ENCODE results near the gene DOCK2.

DOCK2 gene

GRCh38 chr5:169939731-169940130 is 302.7 kb downstream of the DOCK2 start:
- CTCF ChIA-PET = interaction anchor here (0.9 kb wide), 1 partner anchor 131 kb away, joined by 4 read pairs; no protein-coding TSS in a partner anchor

More at GRCh38 chr5:169939731-169940130, 302.7 kb downstream of the DOCK2 start:
- no peak for TF ChIP-seq ZNF626 (tag by site-specific recombination; IDR thresholded peaks at IDR 0.05)
- no peak for TF ChIP-seq ZNF571 (tag by site-specific recombination; IDR thresholded peaks at IDR 0.05)
- TF ChIP-seq, protein P1, sequence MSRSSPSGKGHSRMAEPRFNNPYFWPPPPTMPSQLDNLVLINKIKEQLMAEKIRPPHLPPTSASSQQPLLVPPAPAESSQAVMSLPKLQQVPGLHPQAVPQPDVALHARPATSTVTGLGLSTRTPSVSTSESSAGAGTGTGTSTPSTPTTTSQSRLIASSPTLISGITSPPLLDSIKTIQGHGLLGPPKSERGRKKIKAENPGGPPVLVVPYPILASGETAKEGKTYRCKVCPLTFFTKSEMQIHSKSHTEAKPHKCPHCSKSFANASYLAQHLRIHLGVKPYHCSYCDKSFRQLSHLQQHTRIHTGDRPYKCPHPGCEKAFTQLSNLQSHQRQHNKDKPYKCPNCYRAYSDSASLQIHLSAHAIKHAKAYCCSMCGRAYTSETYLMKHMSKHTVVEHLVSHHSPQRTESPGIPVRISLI (tag by site-specific recombination; IDR thresholded peaks at IDR 0.05) = no peak
- TF ChIP-seq ZNF639 (tag by site-specific recombination; IDR thresholded peaks at IDR 0.05) = no peak
- TF ChIP-seq, protein P2, sequence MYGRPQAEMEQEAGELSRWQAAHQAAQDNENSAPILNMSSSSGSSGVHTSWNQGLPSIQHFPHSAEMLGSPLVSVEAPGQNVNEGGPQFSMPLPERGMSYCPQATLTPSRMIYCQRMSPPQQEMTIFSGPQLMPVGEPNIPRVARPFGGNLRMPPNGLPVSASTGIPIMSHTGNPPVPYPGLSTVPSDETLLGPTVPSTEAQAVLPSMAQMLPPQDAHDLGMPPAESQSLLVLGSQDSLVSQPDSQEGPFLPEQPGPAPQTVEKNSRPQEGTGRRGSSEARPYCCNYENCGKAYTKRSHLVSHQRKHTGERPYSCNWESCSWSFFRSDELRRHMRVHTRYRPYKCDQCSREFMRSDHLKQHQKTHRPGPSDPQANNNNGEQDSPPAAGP (tag by site-specific recombination; IDR thresholded peaks at IDR 0.05) = no peak
- TF ChIP-seq, protein P3, sequence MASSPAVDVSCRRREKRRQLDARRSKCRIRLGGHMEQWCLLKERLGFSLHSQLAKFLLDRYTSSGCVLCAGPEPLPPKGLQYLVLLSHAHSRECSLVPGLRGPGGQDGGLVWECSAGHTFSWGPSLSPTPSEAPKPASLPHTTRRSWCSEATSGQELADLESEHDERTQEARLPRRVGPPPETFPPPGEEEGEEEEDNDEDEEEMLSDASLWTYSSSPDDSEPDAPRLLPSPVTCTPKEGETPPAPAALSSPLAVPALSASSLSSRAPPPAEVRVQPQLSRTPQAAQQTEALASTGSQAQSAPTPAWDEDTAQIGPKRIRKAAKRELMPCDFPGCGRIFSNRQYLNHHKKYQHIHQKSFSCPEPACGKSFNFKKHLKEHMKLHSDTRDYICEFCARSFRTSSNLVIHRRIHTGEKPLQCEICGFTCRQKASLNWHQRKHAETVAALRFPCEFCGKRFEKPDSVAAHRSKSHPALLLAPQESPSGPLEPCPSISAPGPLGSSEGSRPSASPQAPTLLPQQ (tag by site-specific recombination; IDR thresholded peaks at IDR 0.05) = no peak
- TF ChIP-seq ZNF19 (tag by site-specific recombination; IDR thresholded peaks at IDR 0.05; ENCODE audit: low read depth) = no peak
- no peak for TF ChIP-seq RBAK (tag by site-specific recombination; IDR thresholded peaks at IDR 0.05)
- no peak for TF ChIP-seq ZNF140 (tag by site-specific recombination; IDR thresholded peaks at IDR 0.05)
- no peak for TF ChIP-seq ZNF677 (tag by site-specific recombination; IDR thresholded peaks at IDR 0.05)
- TF ChIP-seq ZNF174 (tag by site-specific recombination; IDR thresholded peaks at IDR 0.05) = no peak
- no peak for TF ChIP-seq ZNF292 (tag by site-specific recombination; IDR thresholded peaks at IDR 0.05; ENCODE audit: borderline replicate concordance, low read depth)
- TF ChIP-seq, protein P4, sequence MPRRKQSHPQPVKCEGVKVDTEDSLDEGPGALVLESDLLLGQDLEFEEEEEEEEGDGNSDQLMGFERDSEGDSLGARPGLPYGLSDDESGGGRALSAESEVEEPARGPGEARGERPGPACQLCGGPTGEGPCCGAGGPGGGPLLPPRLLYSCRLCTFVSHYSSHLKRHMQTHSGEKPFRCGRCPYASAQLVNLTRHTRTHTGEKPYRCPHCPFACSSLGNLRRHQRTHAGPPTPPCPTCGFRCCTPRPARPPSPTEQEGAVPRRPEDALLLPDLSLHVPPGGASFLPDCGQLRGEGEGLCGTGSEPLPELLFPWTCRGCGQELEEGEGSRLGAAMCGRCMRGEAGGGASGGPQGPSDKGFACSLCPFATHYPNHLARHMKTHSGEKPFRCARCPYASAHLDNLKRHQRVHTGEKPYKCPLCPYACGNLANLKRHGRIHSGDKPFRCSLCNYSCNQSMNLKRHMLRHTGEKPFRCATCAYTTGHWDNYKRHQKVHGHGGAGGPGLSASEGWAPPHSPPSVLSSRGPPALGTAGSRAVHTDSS (tag by site-specific recombination; IDR thresholded peaks at IDR 0.05) = no peak
- TF ChIP-seq ZNF623 (tag by site-specific recombination; IDR thresholded peaks at IDR 0.05) = no peak
- no peak for TF ChIP-seq ZNF133 (tag by site-specific recombination; IDR thresholded peaks at IDR 0.05)
- TF ChIP-seq HOXD13 (CRISPR knock-in tag; IDR thresholded peaks at IDR 0.05; ENCODE audit: borderline replicate concordance) = no peak
- TF ChIP-seq, protein P5, sequence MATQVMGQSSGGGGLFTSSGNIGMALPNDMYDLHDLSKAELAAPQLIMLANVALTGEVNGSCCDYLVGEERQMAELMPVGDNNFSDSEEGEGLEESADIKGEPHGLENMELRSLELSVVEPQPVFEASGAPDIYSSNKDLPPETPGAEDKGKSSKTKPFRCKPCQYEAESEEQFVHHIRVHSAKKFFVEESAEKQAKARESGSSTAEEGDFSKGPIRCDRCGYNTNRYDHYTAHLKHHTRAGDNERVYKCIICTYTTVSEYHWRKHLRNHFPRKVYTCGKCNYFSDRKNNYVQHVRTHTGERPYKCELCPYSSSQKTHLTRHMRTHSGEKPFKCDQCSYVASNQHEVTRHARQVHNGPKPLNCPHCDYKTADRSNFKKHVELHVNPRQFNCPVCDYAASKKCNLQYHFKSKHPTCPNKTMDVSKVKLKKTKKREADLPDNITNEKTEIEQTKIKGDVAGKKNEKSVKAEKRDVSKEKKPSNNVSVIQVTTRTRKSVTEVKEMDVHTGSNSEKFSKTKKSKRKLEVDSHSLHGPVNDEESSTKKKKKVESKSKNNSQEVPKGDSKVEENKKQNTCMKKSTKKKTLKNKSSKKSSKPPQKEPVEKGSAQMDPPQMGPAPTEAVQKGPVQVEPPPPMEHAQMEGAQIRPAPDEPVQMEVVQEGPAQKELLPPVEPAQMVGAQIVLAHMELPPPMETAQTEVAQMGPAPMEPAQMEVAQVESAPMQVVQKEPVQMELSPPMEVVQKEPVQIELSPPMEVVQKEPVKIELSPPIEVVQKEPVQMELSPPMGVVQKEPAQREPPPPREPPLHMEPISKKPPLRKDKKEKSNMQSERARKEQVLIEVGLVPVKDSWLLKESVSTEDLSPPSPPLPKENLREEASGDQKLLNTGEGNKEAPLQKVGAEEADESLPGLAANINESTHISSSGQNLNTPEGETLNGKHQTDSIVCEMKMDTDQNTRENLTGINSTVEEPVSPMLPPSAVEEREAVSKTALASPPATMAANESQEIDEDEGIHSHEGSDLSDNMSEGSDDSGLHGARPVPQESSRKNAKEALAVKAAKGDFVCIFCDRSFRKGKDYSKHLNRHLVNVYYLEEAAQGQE (tag by site-specific recombination; IDR thresholded peaks at IDR 0.05) = no peak
- POLR2A ChIA-PET = no interaction called here
- no peaks in the 10 kb centered on the region for H3K36me3 ChIP-seq (ENCODE audit: control insufficient read depth in 2 of 2, insufficient read depth in 1 of 2, low read length in 2 of 2)
- no peaks in the 10 kb centered on the region for H3K9me3 ChIP-seq (ENCODE audit: control insufficient read depth, insufficient read depth, low read depth, low read length)
- no peak overlapping the region for H3K27ac ChIP-seq (ENCODE audit: extremely low read depth, low read depth, low read length)
- H3K4me3 ChIP-seq (ENCODE audit: low read depth, low read length) = no peak overlapping the region
- H3K4me1 ChIP-seq (ENCODE audit: control insufficient read depth, insufficient read depth, low read length) = no peaks in the 10 kb centered on the region

Measured in HEK293 (cell line).